Spleen (tissue), 7 donors: ENCODE measurements around the gene DENR.
"Not testable (repeated sequence)": the region's sequence is repeated elsewhere in the genome, so short reads cannot be mapped to it uniquely, and the experiment has no call there.

ENCODE experiments used
- CTCF ChIP-seq, 11 experiments: fragments of 200-600 bp in 7 of 11; fragments of 450-650 bp in 4 of 11; sonication (generic) in 4 of 11; IDR thresholded peaks in 8 of 11; conservative IDR thresholded peaks in 3 of 11; 1 replicate in 7 of 11; 2 replicates in 4 of 11; pipeline versions ENCODE4 v1.4.0 to v1.8.0; 2016 to 2021; ENCODE audit warnings: antibody characterized with exemption in 11 of 11, inconsistent platforms in 4 of 11, mild to moderate bottlenecking in 1 of 11
- POLR2A ChIP-seq, 3 donors: fragments of 450-650 bp; IDR thresholded peaks; one replicate each; pipeline ENCODE4 v1.5.1; 2017; ENCODE audit warnings: antibody characterized with exemption in 3 of 3, mild to moderate bottlenecking in 1 of 3
- donor health status: DM: no; HTN: no; CAD: no; lungs with moderate emphysema.
- donor health status: DM: no; HTN: no; CAD: no.
- donor health status: DM: no; HTN: no; CAD: no.

- TF ChIP-seq POLR2A (IDR thresholded peaks at IDR 0.05); CTCF (IDR thresholded peaks at IDR 0.05 in 8 of 11, conservative IDR thresholded peaks at IDR 0.05 in 3 of 11): not testable (repeated sequence)
Measured at GRCh38 chr12:122713491-122714188, 39.0 kb upstream of the DENR start.
